ENCODE measurements around the gene TUBB. TPM values are rescaled to one million over a fixed set of nuclear protein-coding genes. Genes with fewer than 3 reads are reported as not detected.

The TUBB gene
- total and polyA plus RNA-seq, 9 of the 15 experiments (the other 6 are each of a cell fraction or from before 2014, with no cell fraction given), result 971 to 2,870 (median 1,478) TPM

DNA sequence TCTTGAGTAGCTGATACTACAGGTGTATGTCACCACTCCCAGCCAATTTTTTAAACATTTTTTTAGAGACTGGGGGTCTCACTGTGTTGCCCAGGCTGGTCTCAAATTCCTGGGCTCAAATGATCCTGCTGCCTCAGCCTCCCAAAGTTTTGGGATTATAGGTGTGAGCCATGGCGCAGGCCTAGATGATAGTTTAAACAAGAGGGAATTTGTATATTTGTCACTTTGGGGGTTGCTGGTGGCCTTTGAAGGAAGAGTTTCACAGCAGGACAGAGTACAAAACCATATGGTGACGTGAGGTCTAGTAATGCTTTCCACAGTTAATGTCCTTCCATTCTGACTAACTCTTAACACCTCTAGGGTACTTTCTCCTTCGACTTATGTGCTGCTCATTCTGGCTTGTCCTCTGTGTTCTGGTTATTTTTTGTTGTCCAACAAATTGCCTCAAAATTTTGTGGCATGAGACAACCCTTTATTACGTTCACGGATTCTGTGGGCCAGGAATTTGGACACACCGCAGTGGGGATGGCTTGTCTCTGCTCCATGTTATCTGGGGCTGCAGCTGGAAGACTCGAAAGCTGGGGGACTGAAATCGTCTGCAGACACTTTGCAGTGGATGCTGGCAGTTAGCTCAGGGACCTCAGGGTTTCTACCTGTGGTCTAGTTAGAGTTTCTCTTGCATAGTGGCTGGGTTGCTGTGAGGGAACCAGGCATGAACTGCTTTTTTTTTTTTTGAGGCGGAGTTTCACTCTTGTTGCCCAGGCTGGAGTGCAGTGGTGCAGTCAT, 47.2 kb downstream of the TUBB start (continued):
- TF ChIP-seq, protein P1, sequence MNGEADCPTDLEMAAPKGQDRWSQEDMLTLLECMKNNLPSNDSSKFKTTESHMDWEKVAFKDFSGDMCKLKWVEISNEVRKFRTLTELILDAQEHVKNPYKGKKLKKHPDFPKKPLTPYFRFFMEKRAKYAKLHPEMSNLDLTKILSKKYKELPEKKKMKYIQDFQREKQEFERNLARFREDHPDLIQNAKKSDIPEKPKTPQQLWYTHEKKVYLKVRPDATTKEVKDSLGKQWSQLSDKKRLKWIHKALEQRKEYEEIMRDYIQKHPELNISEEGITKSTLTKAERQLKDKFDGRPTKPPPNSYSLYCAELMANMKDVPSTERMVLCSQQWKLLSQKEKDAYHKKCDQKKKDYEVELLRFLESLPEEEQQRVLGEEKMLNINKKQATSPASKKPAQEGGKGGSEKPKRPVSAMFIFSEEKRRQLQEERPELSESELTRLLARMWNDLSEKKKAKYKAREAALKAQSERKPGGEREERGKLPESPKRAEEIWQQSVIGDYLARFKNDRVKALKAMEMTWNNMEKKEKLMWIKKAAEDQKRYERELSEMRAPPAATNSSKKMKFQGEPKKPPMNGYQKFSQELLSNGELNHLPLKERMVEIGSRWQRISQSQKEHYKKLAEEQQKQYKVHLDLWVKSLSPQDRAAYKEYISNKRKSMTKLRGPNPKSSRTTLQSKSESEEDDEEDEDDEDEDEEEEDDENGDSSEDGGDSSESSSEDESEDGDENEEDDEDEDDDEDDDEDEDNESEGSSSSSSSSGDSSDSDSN (IDR thresholded peaks at IDR 0.05; ENCODE audit: borderline replicate concordance in 1 of 2, low read depth in 2 of 2, low read length in 2 of 2), result peak in 1 of 2 experiments; percentile 65; a peak in 1 of 4 replicates
- TF ChIP-seq TEAD4 (IDR thresholded peaks at IDR 0.05; ENCODE audit: low read length) (peak; percentile 93), TEAD4 (CRISPR knock-in tag; IDR thresholded peaks at IDR 0.05; ENCODE audit: borderline replicate concordance) (no peak), GATA2 (CRISPR knock-in tag; IDR thresholded peaks at IDR 0.05) (peak; percentile 83), ZKSCAN8 (CRISPR knock-in tag; IDR thresholded peaks at IDR 0.05) (0 out of 2 replicates have a peak, but pooled peaks have one; percentile 45), ZNF644 (tag; IDR thresholded peaks at IDR 0.05; ENCODE audit: low read depth) (0 out of 2 replicates have a peak, but pooled peaks have one; percentile 26), HMG20A (CRISPR knock-in tag; conservative IDR thresholded peaks at IDR 0.05) (no peak), NCOR1 (IDR thresholded peaks at IDR 0.05) (peak; percentile 79), JUND (IDR thresholded peaks at IDR 0.05; ENCODE audit: borderline replicate concordance, low read depth, low read length) (0 out of 2 replicates have a peak, but pooled peaks have one; percentile 39), JUND (tag; IDR thresholded peaks at IDR 0.05; ENCODE audit: borderline replicate concordance, low read depth, low read length) (peak; percentile 8; the same call in 1 of the 3 replicates), HMGN3 (IDR thresholded peaks at IDR 0.05; ENCODE audit: borderline replicate concordance, extremely low read depth, insufficient read length, low read depth, low read length) (no peak), SMARCB1 (IDR thresholded peaks at IDR 0.05; ENCODE audit: insufficient read length, low read depth) (no peak), ZNF384 (IDR thresholded peaks at IDR 0.05; ENCODE audit: low read depth, low read length) (peak; percentile 74), STAG1 (CRISPR knock-in tag; IDR thresholded peaks at IDR 0.05; ENCODE audit: borderline replicate concordance) (no peak), ZFX (CRISPR knock-in tag; IDR thresholded peaks at IDR 0.05) (peak; percentile 61)
- TF ChIP-seq, protein P2, sequence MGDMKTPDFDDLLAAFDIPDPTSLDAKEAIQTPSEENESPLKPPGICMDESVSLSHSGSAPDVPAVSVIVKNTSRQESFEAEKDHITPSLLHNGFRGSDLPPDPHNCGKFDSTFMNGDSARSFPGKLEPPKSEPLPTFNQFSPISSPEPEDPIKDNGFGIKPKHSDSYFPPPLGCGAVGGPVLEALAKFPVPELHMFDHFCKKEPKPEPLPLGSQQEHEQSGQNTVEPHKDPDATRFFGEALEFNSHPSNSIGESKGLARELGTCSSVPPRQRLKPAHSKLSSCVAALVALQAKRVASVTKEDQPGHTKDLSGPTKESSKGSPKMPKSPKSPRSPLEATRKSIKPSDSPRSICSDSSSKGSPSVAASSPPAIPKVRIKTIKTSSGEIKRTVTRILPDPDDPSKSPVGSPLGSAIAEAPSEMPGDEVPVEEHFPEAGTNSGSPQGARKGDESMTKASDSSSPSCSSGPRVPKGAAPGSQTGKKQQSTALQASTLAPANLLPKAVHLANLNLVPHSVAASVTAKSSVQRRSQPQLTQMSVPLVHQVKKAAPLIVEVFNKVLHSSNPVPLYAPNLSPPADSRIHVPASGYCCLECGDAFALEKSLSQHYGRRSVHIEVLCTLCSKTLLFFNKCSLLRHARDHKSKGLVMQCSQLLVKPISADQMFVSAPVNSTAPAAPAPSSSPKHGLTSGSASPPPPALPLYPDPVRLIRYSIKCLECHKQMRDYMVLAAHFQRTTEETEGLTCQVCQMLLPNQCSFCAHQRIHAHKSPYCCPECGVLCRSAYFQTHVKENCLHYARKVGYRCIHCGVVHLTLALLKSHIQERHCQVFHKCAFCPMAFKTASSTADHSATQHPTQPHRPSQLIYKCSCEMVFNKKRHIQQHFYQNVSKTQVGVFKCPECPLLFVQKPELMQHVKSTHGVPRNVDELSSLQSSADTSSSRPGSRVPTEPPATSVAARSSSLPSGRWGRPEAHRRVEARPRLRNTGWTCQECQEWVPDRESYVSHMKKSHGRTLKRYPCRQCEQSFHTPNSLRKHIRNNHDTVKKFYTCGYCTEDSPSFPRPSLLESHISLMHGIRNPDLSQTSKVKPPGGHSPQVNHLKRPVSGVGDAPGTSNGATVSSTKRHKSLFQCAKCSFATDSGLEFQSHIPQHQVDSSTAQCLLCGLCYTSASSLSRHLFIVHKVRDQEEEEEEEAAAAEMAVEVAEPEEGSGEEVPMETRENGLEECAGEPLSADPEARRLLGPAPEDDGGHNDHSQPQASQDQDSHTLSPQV (IDR thresholded peaks at IDR 0.05), result peak; percentile 89
- TF ChIP-seq, protein P3, sequence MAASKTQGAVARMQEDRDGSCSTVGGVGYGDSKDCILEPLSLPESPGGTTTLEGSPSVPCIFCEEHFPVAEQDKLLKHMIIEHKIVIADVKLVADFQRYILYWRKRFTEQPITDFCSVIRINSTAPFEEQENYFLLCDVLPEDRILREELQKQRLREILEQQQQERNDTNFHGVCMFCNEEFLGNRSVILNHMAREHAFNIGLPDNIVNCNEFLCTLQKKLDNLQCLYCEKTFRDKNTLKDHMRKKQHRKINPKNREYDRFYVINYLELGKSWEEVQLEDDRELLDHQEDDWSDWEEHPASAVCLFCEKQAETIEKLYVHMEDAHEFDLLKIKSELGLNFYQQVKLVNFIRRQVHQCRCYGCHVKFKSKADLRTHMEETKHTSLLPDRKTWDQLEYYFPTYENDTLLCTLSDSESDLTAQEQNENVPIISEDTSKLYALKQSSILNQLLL (CRISPR knock-in tag; IDR thresholded peaks at IDR 0.05; ENCODE audit: borderline replicate concordance), result no peak
- TF ChIP-seq, protein P4, sequence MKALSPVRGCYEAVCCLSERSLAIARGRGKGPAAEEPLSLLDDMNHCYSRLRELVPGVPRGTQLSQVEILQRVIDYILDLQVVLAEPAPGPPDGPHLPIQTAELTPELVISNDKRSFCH (CRISPR knock-in tag; IDR thresholded peaks at IDR 0.05), result no peak
- TF ChIP-seq, protein P4 (tag; IDR thresholded peaks at IDR 0.05), result peak; percentile 62; the same call in 1 of the 2 replicates

Measured in K562 (cell line).